Ovary (tissue), 9 donors: ENCODE data around the gene KIF16B. TPM values are rescaled to one million over a fixed set of nuclear protein-coding genes. Genes with fewer than 3 reads are reported as not detected.

Source experiments
- DNase-seq, 5 donors: peaks; one replicate each; pipeline ENCODE4 v3.0.0-alpha.2; 2019 to 2020
- H3K27ac ChIP-seq, 2 donors: fragments of 200-600 bp; one replicate each; pipeline versions ENCODE4 v1.5.1 to v1.8.0; 2019 to 2022
- H3K27me3 ChIP-seq: fragments of 200-600 bp; one replicate; pipeline ENCODE4 v1.8.0; 2022
- H3K36me3 ChIP-seq: fragments of 200-600 bp; sonication (generic); one replicate; pipeline ENCODE4 v1.5.1; 2019
- H3K4me1 ChIP-seq: one replicate; pipeline ENCODE4 v1.8.1; 2013; ENCODE audit warnings: mild to moderate bottlenecking, moderate library complexity; ENCODE audit not compliant: insufficient read depth
- H3K4me3 ChIP-seq: fragments of 200-600 bp; sonication (generic); one replicate; pipeline ENCODE4 v1.5.1; 2017
- H3K9me3 ChIP-seq, 2 donors: fragments of 200-600 bp in 1 of 2; sonication (generic) in 1 of 2; one replicate each; pipeline versions ENCODE4 v1.5.1 to v1.8.1; 2013 to 2019; ENCODE audit warnings: mild to moderate bottlenecking in 1 of 2, moderate library complexity in 1 of 2
- CTCF ChIP-seq, 3 donors: fragments of 450-650 bp in 2 of 3; fragments of 200-600 bp in 1 of 3; IDR thresholded peaks; one replicate each; pipeline versions ENCODE4 v1.5.1 to v1.8.0; 2016 to 2022; ENCODE audit warnings: antibody characterized with exemption in 3 of 3, mild to moderate bottlenecking in 1 of 3
- EP300 ChIP-seq: sonication (generic); formaldehyde crosslinking; IDR thresholded peaks from one replicate; pipeline ENCODE4 v1.6.1; 2017; ENCODE audit warnings: antibody characterized with exemption
- POLR2A ChIP-seq: fragments of 450-650 bp; IDR thresholded peaks from one replicate; pipeline ENCODE4 v1.6.1; 2017; ENCODE audit warnings: antibody characterized with exemption, mild to moderate bottlenecking, moderate library complexity
- WGBS, 3 donors: extraction: QIAGEN DNeasy Blood & Tissue Kit in 1 of 3; methylation state at CpG; one replicate each; pipeline versions ENCODE4 v1.1.5 to v1.1.7; 2013 to 2017; 5-methylcytosine and 5-hydroxymethylcytosine counted together
- intact Hi-C, 4 donors: fragments of 100-400 bp; cut with DNase I; formaldehyde crosslinking; loops; one replicate each; pipeline versions ENCODE4 v1.11.0 to v1.15.1; 2022 to 2023
- polyA plus RNA-seq, 2 donors: library from polyadenylated mRNA; stranded (reverse); fragments of 200-250 nt in 1 of 2; fragments of 350-450 nt in 1 of 2; fragmentation: Illumina TruSeq in 1 of 2; extraction: RNeasy Lipid Tissue Mini Kit (QIAGEN cat#74804) in 1 of 2; gene quantifications; one replicate each; pipeline ENCODE4 v1.2.3, GENCODE V29; 2013 to 2014
- total RNA-seq, 7 donors: library from RNA; depleted of rRNA in 2 of 7; stranded (reverse); fragments of >200 nt in 2 of 7; fragmentation: NEBNext Ultra II Directional in 3 of 7; extraction: Animal tissue kit (Norgen Biotek cat#: 25700) in 3 of 7; gene quantifications; one replicate each; pipeline versions ENCODE4 v1.1.0 to v1.2.4, GENCODE V29; 2016 to 2023
- donor health status: DM: no; HTN: no; CAD: no; lungs with moderate emphysema.
- donor health status: DM: no; HTN: no; CAD: no.
- donor health status: Bipolar disorder and iron deficiency.
- donor health status: DM: yes; HTN: yes; CAD: no.
- donor health status: DM: no; HTN: no; CAD: no.
- donor health status: DM: yes; HTN: yes; CAD: no.

Gene KIF16B
- total and polyA plus RNA-seq, 9 donors: 10.9 to 28.1 (median 20.2) TPM

GRCh38 chr20:16505894-16506293 lies 67.4 kb downstream of the KIF16B start:
- Histone ChIP-seq H3K4me1 (no peaks in the 10 kb centered on the region), H3K36me3 (no peaks in the 10 kb centered on the region), H3K27ac (no peak overlapping the region), H3K27me3 (no peaks in the 10 kb centered on the region), H3K4me3 (no peak overlapping the region), H3K9me3 (no peaks in the 10 kb centered on the region)
- WGBS, 3 donors: 87 to 95% (median 92%) methylated on average over 8 of the region's 8 CpGs
- DNase-seq: no peak
- intact Hi-C loops: no loop called here
- TF ChIP-seq POLR2A (no peak), CTCF (IDR thresholded peaks at IDR 0.05) (no peak)

- Histone ChIP-seq H3K9me3 (no peaks in the 10 kb centered on the region), H3K36me3 (no peaks in the 10 kb centered on the region), H3K27ac (no peak overlapping the region), H3K4me1 (no peaks in the 10 kb centered on the region), H3K27me3 (no peaks in the 10 kb centered on the region), H3K4me3 (no peak overlapping the region)
- TF ChIP-seq CTCF (IDR thresholded peaks at IDR 0.05) (no peak), EP300 (no peak)
- intact Hi-C loops: no loop called here
- DNase-seq: no peak
- WGBS, 3 donors: 45 to 74% (median 53%) methylated on average over 2 of the region's 2 CpGs
Measured at GRCh38 chr20:16501301-16501700, 71.9 kb downstream of the KIF16B start.

GRCh38 chr20:16500197-16500596 lies 73.1 kb downstream of the KIF16B start:
- 91 to 94% (median 92%) methylated on average over 3 of the region's 3 CpGs for WGBS, 3 donors
- H3K4me1 ChIP-seq: no peaks in the 10 kb centered on the region
- no peak overlapping the region for H3K27ac ChIP-seq
- no peaks in the 10 kb centered on the region for H3K27me3 ChIP-seq
- no peak for DNase-seq
- no peaks in the 10 kb centered on the region for H3K9me3 ChIP-seq
- H3K4me3 ChIP-seq: no peak overlapping the region
- TF ChIP-seq EP300: no peak
- TF ChIP-seq POLR2A: no peak
- no peak for TF ChIP-seq CTCF (IDR thresholded peaks at IDR 0.05)
- no peaks in the 10 kb centered on the region for H3K36me3 ChIP-seq
- intact Hi-C loops: no loop called here

- Histone ChIP-seq H3K27me3 (no peaks in the 10 kb centered on the region), H3K9me3 (no peaks in the 10 kb centered on the region), H3K4me1 (no peaks in the 10 kb centered on the region), H3K36me3 (no peaks in the 10 kb centered on the region), H3K27ac (no peak overlapping the region), H3K4me3 (no peak overlapping the region)
- no peak for DNase-seq
- intact Hi-C loops: no loop called here
- 91 to 92% (median 92%) methylated on average over 10 of the region's 10 CpGs for WGBS, 3 donors
- TF ChIP-seq POLR2A (no peak), CTCF (IDR thresholded peaks at IDR 0.05) (no peak)
Measured at GRCh38 chr20:16498526-16499253, 74.6 kb downstream of the KIF16B start.
